Astrocyte (in vitro differentiated cells and primary cell): Measurements from ENCODE around the gene CRTC1.

Experiments
- CTCF ChIP-seq: IDR thresholded peaks from 2 replicates; pipeline ENCODE4 v1.5.1; 2011; ENCODE audit warnings: low read depth, mild to moderate bottlenecking, inconsistent platforms, low read length, moderate library complexity; ENCODE audit not compliant: insufficient read depth
- EZH2 ChIP-seq: IDR thresholded peaks from 2 replicates; pipeline ENCODE4 v1.6.1; 2012; ENCODE audit warnings: mild to moderate bottlenecking, low read length, inconsistent platforms; ENCODE audit not compliant: insufficient read depth

- no peak for TF ChIP-seq EZH2
- TF ChIP-seq CTCF: no peak
These were observed 106.5 kb downstream of the CRTC1 start for GRCh38 chr19:18789883-18790565.
